Measurements from ENCODE around the gene FXYD7. TPM values are rescaled to one million over a fixed set of nuclear protein-coding genes. Genes with fewer than 3 reads are reported as not detected.

The FXYD7 gene
- total RNA-seq, 1 experiment from 2014 or later = not detected

DNA sequence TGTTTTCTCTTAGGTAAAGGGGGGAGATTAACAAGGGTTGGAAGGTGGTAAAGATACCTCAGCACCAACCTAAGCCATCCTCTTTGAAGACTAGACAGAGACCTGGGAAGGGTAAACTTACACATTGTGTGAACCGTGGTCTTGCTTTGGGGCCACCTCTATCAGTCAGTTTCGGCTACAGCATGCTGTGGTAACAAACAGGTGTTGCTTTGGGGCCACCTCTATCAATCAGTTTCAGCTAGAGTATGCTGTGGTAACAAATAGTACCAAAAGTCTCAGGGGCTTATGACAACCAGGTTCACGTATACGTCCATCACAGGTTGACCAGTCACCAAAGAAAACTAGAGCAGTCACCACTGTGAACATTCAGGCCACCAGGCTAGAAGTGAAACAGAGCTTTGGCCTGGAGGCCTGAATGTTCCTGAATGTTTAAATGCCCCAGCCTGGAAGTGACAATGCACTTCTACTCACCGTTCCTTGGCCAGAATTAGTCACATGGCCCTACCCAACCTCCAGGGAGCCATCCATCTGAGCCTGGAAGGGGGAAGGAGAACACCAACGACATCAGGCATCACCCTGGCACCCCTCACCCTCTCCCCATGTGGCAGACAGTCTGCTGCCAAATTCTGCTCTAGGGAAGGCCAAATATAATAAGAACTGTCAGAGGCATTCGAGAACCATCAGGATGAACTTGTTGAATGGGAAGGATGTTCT is 3.8 kb downstream of the FXYD7 start:
- BruUV-seq (replicated peaks) = no TSS peak
- no peak for DNase-seq
- Histone ChIP-seq H3K27ac (ENCODE audit: low read length) (no peak overlapping the region), H3K9ac (ENCODE audit: low read length) (no peak overlapping the region), H3K4me1 (ENCODE audit: insufficient read depth, low read length) (0 out of 2 replicates have a peak, but pooled peaks cover 8% of the 10 kb centered on the region), H3K4me2 (ENCODE audit: low read length) (no peak overlapping the region), H3K36me3 (ENCODE audit: low read depth, low read length) (no peaks in the 10 kb centered on the region), H3K9me2 (replicated peaks; ENCODE audit: low read length) (no peaks in the 10 kb centered on the region), H2AFZ (ENCODE audit: low read length) (no peak overlapping the region), H3K9me3 (ENCODE audit: low read length) (no peaks in the 10 kb centered on the region), H3K27me3 (ENCODE audit: low read length) (no peaks in the 10 kb centered on the region), H4K20me1 (ENCODE audit: low read length) (no peaks in the 10 kb centered on the region), H3K79me2 (ENCODE audit: low read length) (no peaks in the 10 kb centered on the region), H3K4me3 (ENCODE audit: low read length) (no peak overlapping the region), H3F3A (ENCODE audit: low read length, unreplicated experiment) (no peaks in the 10 kb centered on the region)
- intact Hi-C loops (cut with micrococcal nuclease) = loop anchor here (10.0 kb wide), 1 partner anchor 98 kb away; the partner anchor contains the start of gene LSR
- TF ChIP-seq EZH2 (IDR thresholded peaks at IDR 0.05; ENCODE audit: low read length, unreplicated experiment) (no peak), EZH2phosphoT487 (IDR thresholded peaks at IDR 0.05; ENCODE audit: borderline replicate concordance, low read length) (no peak)
- TF ChIP-seq, protein P1, sequence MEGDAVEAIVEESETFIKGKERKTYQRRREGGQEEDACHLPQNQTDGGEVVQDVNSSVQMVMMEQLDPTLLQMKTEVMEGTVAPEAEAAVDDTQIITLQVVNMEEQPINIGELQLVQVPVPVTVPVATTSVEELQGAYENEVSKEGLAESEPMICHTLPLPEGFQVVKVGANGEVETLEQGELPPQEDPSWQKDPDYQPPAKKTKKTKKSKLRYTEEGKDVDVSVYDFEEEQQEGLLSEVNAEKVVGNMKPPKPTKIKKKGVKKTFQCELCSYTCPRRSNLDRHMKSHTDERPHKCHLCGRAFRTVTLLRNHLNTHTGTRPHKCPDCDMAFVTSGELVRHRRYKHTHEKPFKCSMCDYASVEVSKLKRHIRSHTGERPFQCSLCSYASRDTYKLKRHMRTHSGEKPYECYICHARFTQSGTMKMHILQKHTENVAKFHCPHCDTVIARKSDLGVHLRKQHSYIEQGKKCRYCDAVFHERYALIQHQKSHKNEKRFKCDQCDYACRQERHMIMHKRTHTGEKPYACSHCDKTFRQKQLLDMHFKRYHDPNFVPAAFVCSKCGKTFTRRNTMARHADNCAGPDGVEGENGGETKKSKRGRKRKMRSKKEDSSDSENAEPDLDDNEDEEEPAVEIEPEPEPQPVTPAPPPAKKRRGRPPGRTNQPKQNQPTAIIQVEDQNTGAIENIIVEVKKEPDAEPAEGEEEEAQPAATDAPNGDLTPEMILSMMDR (conservative IDR thresholded peaks at IDR 0.05; ENCODE audit: low read depth, low read length) = no peak
- no peak for ATAC-seq
- POLR2A ChIA-PET (ENCODE audit: unreplicated experiment) = no interaction called here
- CTCF ChIA-PET = no interaction called here

DNA sequence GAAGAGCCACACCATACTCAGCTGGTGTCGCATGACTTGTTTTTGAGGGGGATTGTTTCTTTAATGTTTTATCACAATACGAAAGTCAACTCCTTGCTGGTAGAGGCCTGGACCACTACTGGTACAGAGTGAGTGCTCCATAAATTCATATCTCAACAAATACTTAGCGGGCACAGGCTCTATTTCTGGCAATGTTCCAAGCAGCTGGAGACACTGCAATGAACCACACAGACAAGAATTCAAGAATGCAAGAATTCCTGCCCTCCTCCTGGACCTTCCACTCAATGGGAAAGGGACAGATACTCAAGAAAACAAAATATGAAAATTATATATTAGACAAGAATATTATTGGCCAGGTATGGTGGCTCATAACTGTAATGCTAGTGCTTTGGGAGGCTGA is 6.4 kb downstream of the FXYD7 start:
- DNase-seq (no peak), ATAC-seq (no peak)
- Histone ChIP-seq H3K9ac (ENCODE audit: low read length) (no peak overlapping the region), H3K4me2 (ENCODE audit: low read length) (no peak overlapping the region), H3K27ac (ENCODE audit: low read length) (no peak overlapping the region), H3K36me3 (ENCODE audit: low read depth, low read length) (no peaks in the 10 kb centered on the region), H3F3A (ENCODE audit: low read length, unreplicated experiment) (no peaks in the 10 kb centered on the region), H3K27me3 (ENCODE audit: low read length) (no peaks in the 10 kb centered on the region), H2AFZ (ENCODE audit: low read length) (no peak overlapping the region), H3K9me2 (replicated peaks; ENCODE audit: low read length) (no peaks in the 10 kb centered on the region), H3K4me3 (ENCODE audit: low read length) (no peak overlapping the region), H3K4me1 (ENCODE audit: insufficient read depth, low read length) (0 out of 2 replicates have a peak, but pooled peaks cover 8% of the 10 kb centered on the region), H3K79me2 (ENCODE audit: low read length) (peaks cover under 1% of the 10 kb centered on the region; the same call in 1 of the 2 replicates), H3K9me3 (ENCODE audit: low read length) (no peaks in the 10 kb centered on the region), H4K20me1 (ENCODE audit: low read length) (no peaks in the 10 kb centered on the region)
- ChIA-PET POLR2A (ENCODE audit: unreplicated experiment) (no interaction called here), CTCF (no interaction called here)
- intact Hi-C loops (cut with micrococcal nuclease) = loop anchor here (10.0 kb wide), 1 partner anchor 95 kb away; the partner anchor contains the start of gene LSR
- no TSS peak for BruUV-seq (replicated peaks)
- TF ChIP-seq EZH2phosphoT487 (IDR thresholded peaks at IDR 0.05; ENCODE audit: borderline replicate concordance, low read length) (no peak), EZH2 (IDR thresholded peaks at IDR 0.05; ENCODE audit: low read length, unreplicated experiment) (no peak)
- TF ChIP-seq, protein P1 (conservative IDR thresholded peaks at IDR 0.05; ENCODE audit: low read depth, low read length) = no peak

DNA sequence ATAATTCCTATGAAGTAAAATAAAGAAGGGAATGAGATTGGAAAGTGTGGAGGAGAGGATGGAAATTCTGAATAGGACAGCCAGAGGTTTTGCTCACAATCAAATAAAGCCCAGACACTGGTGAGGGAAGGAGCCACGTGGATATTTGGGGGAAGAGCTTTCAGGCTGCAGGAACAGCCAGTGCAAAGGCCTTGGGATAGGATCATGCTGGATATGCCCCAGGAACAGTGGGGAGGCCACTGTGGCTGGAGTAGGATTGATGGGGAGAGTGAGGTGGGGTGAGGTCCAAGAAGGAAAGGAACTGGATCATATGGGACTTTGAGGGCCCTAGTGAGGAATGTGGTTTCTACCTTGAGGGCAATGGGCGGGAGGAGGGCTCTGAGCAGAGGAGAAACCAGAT is 7.4 kb downstream of the FXYD7 start:
- Histone ChIP-seq H3K4me3 (ENCODE audit: low read length) (no peak overlapping the region), H3K27me3 (ENCODE audit: low read length) (no peaks in the 10 kb centered on the region), H3K4me2 (ENCODE audit: low read length) (no peak overlapping the region), H3K4me1 (ENCODE audit: insufficient read depth, low read length) (peaks cover 5% of the 10 kb centered on the region; the same call in 1 of the 2 replicates), H3K79me2 (ENCODE audit: low read length) (peaks cover 10% of the 10 kb centered on the region), H2AFZ (ENCODE audit: low read length) (no peak overlapping the region), H3K9ac (ENCODE audit: low read length) (no peak overlapping the region), H3K9me2 (replicated peaks; ENCODE audit: low read length) (no peaks in the 10 kb centered on the region), H3K27ac (ENCODE audit: low read length) (no peak overlapping the region), H3K36me3 (ENCODE audit: low read depth, low read length) (no peaks in the 10 kb centered on the region), H4K20me1 (ENCODE audit: low read length) (peaks cover 1% of the 10 kb centered on the region; the same call in 1 of the 2 replicates), H3F3A (ENCODE audit: low read length, unreplicated experiment) (no peaks in the 10 kb centered on the region), H3K9me3 (ENCODE audit: low read length) (no peaks in the 10 kb centered on the region)
- intact Hi-C loops (cut with micrococcal nuclease) = no loop called here
- ATAC-seq (no peak), DNase-seq (no peak)
- BruUV-seq (replicated peaks) = no TSS peak
- TF ChIP-seq EZH2 (IDR thresholded peaks at IDR 0.05; ENCODE audit: low read length, unreplicated experiment) (no peak), EZH2phosphoT487 (IDR thresholded peaks at IDR 0.05; ENCODE audit: borderline replicate concordance, low read length) (no peak)
- TF ChIP-seq, protein P1 (conservative IDR thresholded peaks at IDR 0.05; ENCODE audit: low read depth, low read length) = no peak
- ChIA-PET POLR2A (ENCODE audit: unreplicated experiment) (no interaction called here), CTCF (no interaction called here)
